Adrenal gland (tissue), 12 donors: ENCODE data around the gene MMP20. TPM values are rescaled to one million over a fixed set of nuclear protein-coding genes. Genes with fewer than 3 reads are reported as not detected.

ENCODE experiments used
- DNase-seq, 7 donors: peaks; one replicate each; pipeline ENCODE4 v3.0.0-alpha.2; 2019 to 2020
- H3K27ac ChIP-seq, 5 donors: fragments of 200-600 bp; sonication (generic) in 4 of 5; 1 replicate in 3 of 5; 2 replicates in 2 of 5; pipeline versions ENCODE4 v1.5.1 to v1.8.0; 2016 to 2020; ENCODE audit warnings: mild to moderate bottlenecking in 1 of 5
- H3K27me3 ChIP-seq: fragments of 200-600 bp; 2 replicates; pipeline ENCODE4 v1.8.0; 2021
- H3K36me3 ChIP-seq, 2 donors: fragments of 200-600 bp; replicated peaks in 1 of 2; 1 replicate in 1 of 2; 2 replicates in 1 of 2; pipeline versions ENCODE4 v1.5.1 to v1.8.0; 2018 to 2022
- H3K4me1 ChIP-seq, 2 donors: fragments of 200-600 bp; replicated peaks in 1 of 2; 1 replicate in 1 of 2; 2 replicates in 1 of 2; pipeline versions ENCODE4 v1.5.1 to v1.8.0; 2018 to 2021
- H3K4me3 ChIP-seq, 4 donors: fragments of 200-600 bp; sonication (generic) in 3 of 4; one replicate each; pipeline ENCODE4 v1.5.1; 2016 to 2018
- H3K9me3 ChIP-seq, 3 donors: fragments of 200-600 bp; sonication (generic) in 1 of 3; replicated peaks in 1 of 3; 1 replicate in 2 of 3; 2 replicates in 1 of 3; pipeline versions ENCODE4 v1.5.1 to v1.8.0; 2016 to 2021
- CTCF ChIP-seq, 6 experiments: fragments of 450-650 bp in 4 of 6; fragments of 200-600 bp in 2 of 6; sonication (generic) in 1 of 6; IDR thresholded peaks; 1 replicate in 5 of 6; 2 replicates in 1 of 6; pipeline versions ENCODE4 v1.5.1 to v1.8.0; 2016 to 2021; ENCODE audit warnings: antibody characterized with exemption in 6 of 6, mild to moderate bottlenecking in 2 of 6, moderate library complexity in 1 of 6
- POLR2A ChIP-seq, 2 donors: fragments of 450-650 bp; IDR thresholded peaks; one replicate each; pipeline ENCODE4 v1.6.1; 2017; ENCODE audit warnings: antibody characterized with exemption in 2 of 2, mild to moderate bottlenecking in 2 of 2, moderate library complexity in 1 of 2
- WGBS, 4 donors: extraction: QIAGEN DNeasy Blood & Tissue Kit in 2 of 4; methylation state at CpG; one replicate each; pipeline versions ENCODE4 v1.1.5 to v1.1.7; 2013 to 2017; 5-methylcytosine and 5-hydroxymethylcytosine counted together
- intact Hi-C, 2 donors: fragments of 100-400 bp; cut with DNase I; formaldehyde crosslinking; loops; one replicate each; pipeline versions ENCODE4 v1.14.1 to v1.15.0; 2022 to 2023
- polyA plus RNA-seq, 3 donors: library from polyadenylated mRNA; stranded (reverse); fragments of 200-250 nt in 2 of 3; fragments of 350-450 nt in 1 of 3; fragmentation: Illumina TruSeq in 1 of 3; extraction: RNeasy Lipid Tissue Mini Kit (QIAGEN cat#74804) in 1 of 3; gene quantifications; one replicate each; pipeline ENCODE4 v1.2.3, GENCODE V29; 2013 to 2014
- total RNA-seq, 9 donors: library from RNA; depleted of rRNA in 4 of 9; stranded (reverse); fragments of >200 nt in 4 of 9; fragments of 120-200 nt in 1 of 9; fragmentation: NEBNext Ultra II Directional in 1 of 9; extraction: Animal tissue kit (Norgen Biotek cat#: 25700) in 1 of 9; gene quantifications; one replicate each; pipeline versions ENCODE4 v1.1.0 to v1.2.4, GENCODE V29; 2013 to 2023
- donor health status: healthy with polysubstance abuse.
- donor health status: Bipolar disorder and iron deficiency.
- donor health status: DM: yes; HTN: yes; CAD: no.
- donor health status: DM: no; HTN: no; CAD: no.
- donor health status: DM: no; HTN: no; CAD: no.
- donor health status: DM: yes; HTN: yes; CAD: no.

The MMP20 gene
- total and polyA plus RNA-seq, 12 donors = not detected

GRCh38 chr11:102654761-102655160 is 29.6 kb upstream of the MMP20 start:
- TF ChIP-seq POLR2A (IDR thresholded peaks at IDR 0.05) (no peak), CTCF (IDR thresholded peaks at IDR 0.05) (no peak)
- peaks cover 4% of the 10 kb centered on the region for H3K27me3 ChIP-seq
- intact Hi-C loops = loop anchor here in 1 of 2 donors (10.0 kb wide), 1 partner anchor 360 kb away; no protein-coding TSS in a partner anchor

GRCh38 chr11:102653744-102654291 is 28.7 kb upstream of the MMP20 start:
- no peak for DNase-seq
- H3K27ac ChIP-seq = no peak overlapping the region
- H3K27me3 ChIP-seq = peaks cover 4% of the 10 kb centered on the region
- 76 to 83% (median 80%) methylated on average over 12 to 16 of the region's 16 CpGs for WGBS, 4 donors
- H3K4me3 ChIP-seq = no peak overlapping the region
- no peaks in the 10 kb centered on the region for H3K36me3 ChIP-seq
- intact Hi-C loops = loop anchor here in 1 of 2 donors (10.0 kb wide), 1 partner anchor 359 kb away; no protein-coding TSS in a partner anchor
- no peak for TF ChIP-seq CTCF (IDR thresholded peaks at IDR 0.05)
- TF ChIP-seq POLR2A (IDR thresholded peaks at IDR 0.05) = no peak
- no peaks in the 10 kb centered on the region for H3K4me1 ChIP-seq
- H3K9me3 ChIP-seq = no peaks in the 10 kb centered on the region

More at GRCh38 chr11:102654761-102655160, 29.6 kb upstream of the MMP20 start:
- 80 to 85% (median 83%) methylated on average over 1 of the region's 1 CpG for WGBS, 4 donors
- H3K36me3 ChIP-seq = no peaks in the 10 kb centered on the region
- no peak for DNase-seq
- H3K27ac ChIP-seq = no peak overlapping the region
- H3K4me1 ChIP-seq = no peaks in the 10 kb centered on the region
- H3K9me3 ChIP-seq = no peaks in the 10 kb centered on the region
- no peak overlapping the region for H3K4me3 ChIP-seq

- H3K9me3 ChIP-seq = no peaks in the 10 kb centered on the region
- no peaks in the 10 kb centered on the region for H3K4me1 ChIP-seq
- no peak for DNase-seq
- H3K27ac ChIP-seq = no peak overlapping the region
- intact Hi-C loops = no loop called here
- no peaks in the 10 kb centered on the region for H3K36me3 ChIP-seq
- TF ChIP-seq POLR2A (IDR thresholded peaks at IDR 0.05) (no peak), CTCF (IDR thresholded peaks at IDR 0.05) (no peak)
- H3K27me3 ChIP-seq = no peaks in the 10 kb centered on the region
- H3K4me3 ChIP-seq = no peak overlapping the region
Measured at GRCh38 chr11:102647430-102647829, 22.3 kb upstream of the MMP20 start.

- intact Hi-C loops = no loop called here
- Histone ChIP-seq H3K9me3 (no peaks in the 10 kb centered on the region), H3K27ac (no peak overlapping the region), H3K4me3 (no peak overlapping the region), H3K4me1 (no peaks in the 10 kb centered on the region), H3K27me3 (no peaks in the 10 kb centered on the region), H3K36me3 (no peaks in the 10 kb centered on the region)
- no peak for DNase-seq
- WGBS, 4 donors = 77 to 92% (median 90%) methylated on average over 4 of the region's 4 CpGs
- no peak for TF ChIP-seq POLR2A (IDR thresholded peaks at IDR 0.05)
- TF ChIP-seq CTCF (IDR thresholded peaks at IDR 0.05) = no peak
Measured at GRCh38 chr11:102643941-102644340, 18.8 kb upstream of the MMP20 start.
